ENCODE results near the gene KCTD4.

DNA sequence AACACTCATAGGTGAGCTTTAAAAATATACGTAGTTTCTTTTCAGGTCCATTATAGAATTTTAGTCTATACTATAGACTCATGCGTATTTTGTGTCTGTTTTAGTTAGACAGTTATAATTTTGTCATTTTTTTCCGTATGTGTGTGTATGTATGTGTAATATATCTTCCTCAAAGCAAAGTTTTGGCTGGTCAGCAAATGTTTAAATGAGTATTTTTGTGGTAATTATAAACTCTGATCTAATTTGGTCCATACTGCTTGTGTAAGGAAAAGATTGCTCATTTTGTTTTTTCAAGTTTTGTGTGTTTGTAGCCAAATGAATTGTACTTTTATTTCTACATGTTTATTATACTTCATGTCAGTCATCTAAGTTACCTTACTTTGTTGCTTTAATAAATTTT, 20.5 kb downstream of the KCTD4 start:
- TF ChIP-seq, protein P1, sequence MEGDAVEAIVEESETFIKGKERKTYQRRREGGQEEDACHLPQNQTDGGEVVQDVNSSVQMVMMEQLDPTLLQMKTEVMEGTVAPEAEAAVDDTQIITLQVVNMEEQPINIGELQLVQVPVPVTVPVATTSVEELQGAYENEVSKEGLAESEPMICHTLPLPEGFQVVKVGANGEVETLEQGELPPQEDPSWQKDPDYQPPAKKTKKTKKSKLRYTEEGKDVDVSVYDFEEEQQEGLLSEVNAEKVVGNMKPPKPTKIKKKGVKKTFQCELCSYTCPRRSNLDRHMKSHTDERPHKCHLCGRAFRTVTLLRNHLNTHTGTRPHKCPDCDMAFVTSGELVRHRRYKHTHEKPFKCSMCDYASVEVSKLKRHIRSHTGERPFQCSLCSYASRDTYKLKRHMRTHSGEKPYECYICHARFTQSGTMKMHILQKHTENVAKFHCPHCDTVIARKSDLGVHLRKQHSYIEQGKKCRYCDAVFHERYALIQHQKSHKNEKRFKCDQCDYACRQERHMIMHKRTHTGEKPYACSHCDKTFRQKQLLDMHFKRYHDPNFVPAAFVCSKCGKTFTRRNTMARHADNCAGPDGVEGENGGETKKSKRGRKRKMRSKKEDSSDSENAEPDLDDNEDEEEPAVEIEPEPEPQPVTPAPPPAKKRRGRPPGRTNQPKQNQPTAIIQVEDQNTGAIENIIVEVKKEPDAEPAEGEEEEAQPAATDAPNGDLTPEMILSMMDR (IDR thresholded peaks at IDR 0.05), result no peak
- no peak for TF ChIP-seq ZFX (IDR thresholded peaks at IDR 0.05; ENCODE audit: borderline replicate concordance)
